ENCODE measurements around the gene RFX6. TPM values are rescaled to one million over a fixed set of nuclear protein-coding genes. Genes with fewer than 3 reads are reported as not detected.

Gene RFX6
- total RNA-seq, 1 experiment from 2014 or later = not detected

- H3K27ac Mint-ChIP-seq = no peak overlapping the region
- Histone ChIP-seq H4K5ac (ENCODE audit: insufficient read length, low read depth, low read length) (no peak overlapping the region), H2AFZ (ENCODE audit: low read length) (no peak overlapping the region), H2BK15ac (ENCODE audit: low read depth, low read length) (no peak overlapping the region), H3K4me2 (ENCODE audit: insufficient read depth, insufficient read length, low read length) (no peak overlapping the region), H3K23ac (ENCODE audit: insufficient read length, low read depth, low read length) (no peak overlapping the region), H2AK5ac (ENCODE audit: insufficient read length, low read length) (no peak overlapping the region), H2BK5ac (ENCODE audit: insufficient read length, low read length) (no peak overlapping the region), H2BK12ac (ENCODE audit: insufficient read length, low read depth, low read length) (no peak overlapping the region), H4K91ac (ENCODE audit: insufficient read length, low read depth, low read length) (no peak overlapping the region), H3K79me1 (ENCODE audit: insufficient read depth, low read depth, low read length, poor library complexity, severe bottlenecking) (no peaks in the 10 kb centered on the region), H3K4me1 (ENCODE audit: insufficient read depth, low read length) (no peaks in the 10 kb centered on the region), H3T11ph (ENCODE audit: low read length) (no peak overlapping the region), H4K8ac (replicated peaks; ENCODE audit: insufficient read length, low read depth, low read length) (no peak overlapping the region), H3K9me3 (ENCODE audit: control insufficient read depth, low read depth, low read length) (no peaks in the 10 kb centered on the region), H3K56ac (ENCODE audit: insufficient read length, low read depth, low read length) (no peak overlapping the region), H3K4ac (ENCODE audit: low read depth, low read length) (no peak overlapping the region), H3K9ac (ENCODE audit: extremely low read depth, insufficient read length, low read length) (no peak overlapping the region), H2BK120ac (ENCODE audit: low read depth, low read length, poor library complexity, severe bottlenecking) (no peak overlapping the region), H3K27me3 (ENCODE audit: insufficient read depth, low read length) (no peaks in the 10 kb centered on the region; the same call in 1 of the 2 replicates), H2BK20ac (ENCODE audit: low read depth, low read length, poor library complexity, severe bottlenecking) (no peak overlapping the region), H4K20me1 (ENCODE audit: control insufficient read depth, insufficient read depth, insufficient read length) (no peaks in the 10 kb centered on the region), H3K14ac (ENCODE audit: insufficient read depth, low read length) (no peak overlapping the region), H3K18ac (ENCODE audit: insufficient read length, low read depth, low read length) (no peak overlapping the region), H3K79me2 (ENCODE audit: insufficient read depth, low read length) (no peaks in the 10 kb centered on the region), H3K27ac (ENCODE audit: insufficient read length, low read depth, low read length) (no peak overlapping the region), H3K23me2 (ENCODE audit: insufficient read length, low read depth, low read length, poor library complexity, severe bottlenecking) (no peaks in the 10 kb centered on the region)
- peaks cover 3 to 9% of the 10 kb centered on the region in 2 experiments; a peak in 2 of 4 replicates for H3K4me1 Mint-ChIP-seq
- H3K9me3 Mint-ChIP-seq = no peaks in the 10 kb centered on the region
- TF ChIP-seq CTCF (conservative IDR thresholded peaks at IDR 0.05) = no peak
- no peak for DNase-seq
- H3K4me3 Mint-ChIP-seq = no peak overlapping the region
- WGBS (ENCODE audit: extremely low coverage, insufficient read length, low lambda C conversion rate) = no CpG with 5 or more reads among the region's 1 CpG
- H3K36me3 Mint-ChIP-seq (ENCODE audit: insufficient read depth in 1 of 3, low read depth in 3 of 3) = no peaks in the 10 kb centered on the region
- H3K27me3 Mint-ChIP-seq (ENCODE audit: low read depth) = peaks cover 3% of the 10 kb centered on the region
Observed at GRCh38 chr6:116883005-116883404, 6.0 kb downstream of the RFX6 start.

All from H9 (cell line).